Measurements from ENCODE around the gene FAT4. TPM values are rescaled to one million over a fixed set of nuclear protein-coding genes. Genes with fewer than 3 reads are reported as not detected.

The FAT4 gene
- total and polyA plus RNA-seq, 2 donors (not counting 3 experiments of a cell fraction or from before 2014, with no cell fraction given): 16.4 to 39.1 TPM

DNA sequence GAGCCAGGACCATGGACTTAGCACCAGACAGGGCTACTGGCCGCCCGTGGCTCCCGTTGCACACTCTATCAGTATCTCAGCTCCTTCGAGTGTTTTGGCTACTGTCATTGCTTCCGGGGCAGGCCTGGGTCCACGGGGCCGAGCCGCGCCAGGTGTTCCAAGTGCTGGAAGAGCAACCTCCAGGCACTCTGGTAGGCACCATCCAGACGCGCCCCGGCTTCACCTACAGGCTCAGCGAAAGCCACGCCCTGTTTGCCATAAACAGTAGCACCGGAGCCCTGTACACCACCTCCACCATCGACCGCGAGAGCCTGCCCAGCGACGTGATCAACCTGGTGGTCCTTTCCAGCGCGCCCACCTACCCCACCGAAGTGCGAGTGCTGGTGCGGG, 1.6 kb downstream of the FAT4 start:
- FAIRE-seq: no peak
- intact Hi-C loops (cut with micrococcal nuclease): loop anchor here (5.0 to 10.0 kb wide), 3 partner anchors 156 to 1538 kb away; no protein-coding TSS in a partner anchor
- Histone ChIP-seq H3K36me3 (ENCODE audit: control insufficient read depth in 2 of 2, extremely low read depth in 1 of 2, insufficient read depth in 2 of 2, low read length in 2 of 2) (peaks cover 0 to 11% of the 10 kb centered on the region in 2 experiments), H4K20me1 (replicated peaks; ENCODE audit: control insufficient read depth, extremely low read depth, insufficient read depth, low read length) (no peaks in the 10 kb centered on the region), H3K79me2 (ENCODE audit: control insufficient read depth, insufficient read depth, low read length) (peaks cover 55% of the 10 kb centered on the region), H2AFZ (ENCODE audit: low read depth, low read length) (peak overlapping the region; percentile 52), H3K27ac (ENCODE audit: insufficient read depth, low read depth, low read length) (no peak overlapping the region), H3K4me2 (ENCODE audit: insufficient read depth, low read length) (peak overlapping the region; percentile 94), H3K9ac (replicated peaks; ENCODE audit: extremely low read depth, insufficient read depth, low read length) (peak overlapping the region; percentile 92), H3K9me1 (replicated peaks; ENCODE audit: control insufficient read depth, extremely low read depth, insufficient read depth, low read length) (no peaks in the 10 kb centered on the region), H3K9me3 (replicated peaks; ENCODE audit: control insufficient read depth, insufficient read depth, low read length) (no peaks in the 10 kb centered on the region), H3K4me3 (replicated peaks in 1 of 3; ENCODE audit: insufficient read depth in 1 of 3, low read depth in 1 of 3, low read length in 3 of 3) (peak overlapping the region; percentile 58 to 90 (median 82)), H3K27me3 (ENCODE audit: control insufficient read depth in 2 of 2, insufficient read depth in 2 of 2, low read length in 2 of 2) (no peaks in the 10 kb centered on the region), H3K4me1 (ENCODE audit: control insufficient read depth, extremely low read depth, insufficient read depth, low read length) (peaks cover 37% of the 10 kb centered on the region)
- ChIA-PET POLR2A (no interaction called here), CTCF (interaction anchor here (1.2 to 7.4 kb wide), 6 partner anchors 95 to 435 kb away, joined by 3 to 215 read pairs (median 6); no protein-coding TSS in a partner anchor)
- no TSS peak for BruUV-seq (replicated peaks)
- DNase-seq (ENCODE audit: low read depth, low spot score): no peak
- dilution Hi-C loops (cut with MboI; ENCODE audit: extremely low pct_ligation_motif_present, low sequenced_read_pairs): no loop called here
- TF ChIP-seq, protein P1, sequence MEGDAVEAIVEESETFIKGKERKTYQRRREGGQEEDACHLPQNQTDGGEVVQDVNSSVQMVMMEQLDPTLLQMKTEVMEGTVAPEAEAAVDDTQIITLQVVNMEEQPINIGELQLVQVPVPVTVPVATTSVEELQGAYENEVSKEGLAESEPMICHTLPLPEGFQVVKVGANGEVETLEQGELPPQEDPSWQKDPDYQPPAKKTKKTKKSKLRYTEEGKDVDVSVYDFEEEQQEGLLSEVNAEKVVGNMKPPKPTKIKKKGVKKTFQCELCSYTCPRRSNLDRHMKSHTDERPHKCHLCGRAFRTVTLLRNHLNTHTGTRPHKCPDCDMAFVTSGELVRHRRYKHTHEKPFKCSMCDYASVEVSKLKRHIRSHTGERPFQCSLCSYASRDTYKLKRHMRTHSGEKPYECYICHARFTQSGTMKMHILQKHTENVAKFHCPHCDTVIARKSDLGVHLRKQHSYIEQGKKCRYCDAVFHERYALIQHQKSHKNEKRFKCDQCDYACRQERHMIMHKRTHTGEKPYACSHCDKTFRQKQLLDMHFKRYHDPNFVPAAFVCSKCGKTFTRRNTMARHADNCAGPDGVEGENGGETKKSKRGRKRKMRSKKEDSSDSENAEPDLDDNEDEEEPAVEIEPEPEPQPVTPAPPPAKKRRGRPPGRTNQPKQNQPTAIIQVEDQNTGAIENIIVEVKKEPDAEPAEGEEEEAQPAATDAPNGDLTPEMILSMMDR (IDR thresholded peaks at IDR 0.05; ENCODE audit: extremely low read depth in 1 of 2, insufficient read depth in 1 of 2, low read depth in 1 of 2, low read length in 2 of 2): no peak
- TF ChIP-seq POLR2AphosphoS5 (IDR thresholded peaks at IDR 0.05; ENCODE audit: insufficient read depth, low read depth, low read length) (no peak), MYC (IDR thresholded peaks at IDR 0.05; ENCODE audit: low read depth, low read length) (no peak), POLR2A (IDR thresholded peaks at IDR 0.05; ENCODE audit: low read depth, low read length) (no peak), GATA2 (IDR thresholded peaks at IDR 0.05; ENCODE audit: insufficient read depth, insufficient read length, low read depth, low read length) (no peak), EZH2 (IDR thresholded peaks at IDR 0.05; ENCODE audit: borderline replicate concordance, low read depth, low read length, severe bottlenecking) (no peak), FOS (IDR thresholded peaks at IDR 0.05; ENCODE audit: borderline replicate concordance, insufficient read depth, low read length) (no peak), JUN (IDR thresholded peaks at IDR 0.05; ENCODE audit: borderline replicate concordance, insufficient read depth, insufficient read length, low read depth) (no peak)
- TF ChIP-seq, protein P2, sequence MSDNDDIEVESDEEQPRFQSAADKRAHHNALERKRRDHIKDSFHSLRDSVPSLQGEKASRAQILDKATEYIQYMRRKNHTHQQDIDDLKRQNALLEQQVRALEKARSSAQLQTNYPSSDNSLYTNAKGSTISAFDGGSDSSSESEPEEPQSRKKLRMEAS (IDR thresholded peaks at IDR 0.05; ENCODE audit: insufficient read depth, insufficient read length): no peak
